ENCODE measurements around the gene IFT88. TPM values are rescaled to one million over a fixed set of nuclear protein-coding genes. Genes with fewer than 3 reads are reported as not detected.

IFT88 gene
- polyA plus RNA-seq, 1 experiment: 3.8 TPM

- CTCF ChIA-PET: interaction anchor here (0.7 kb wide), 1 partner anchor 51 kb away, joined by 3 read pairs; the partner anchor contains the start of gene IL17D
- POLR2A ChIA-PET: no interaction called here
- Histone ChIP-seq H3K36me3 (ENCODE audit: control insufficient read depth, insufficient read depth, low read length) (no peaks in the 10 kb centered on the region), H3K27me3 (ENCODE audit: control insufficient read depth, insufficient read depth, low read length) (no peaks in the 10 kb centered on the region), H3K4me3 (ENCODE audit: low read depth, low read length) (no peak overlapping the region)
- DNase-seq (ENCODE audit: low read depth): no peak
- TF ChIP-seq, protein P1, sequence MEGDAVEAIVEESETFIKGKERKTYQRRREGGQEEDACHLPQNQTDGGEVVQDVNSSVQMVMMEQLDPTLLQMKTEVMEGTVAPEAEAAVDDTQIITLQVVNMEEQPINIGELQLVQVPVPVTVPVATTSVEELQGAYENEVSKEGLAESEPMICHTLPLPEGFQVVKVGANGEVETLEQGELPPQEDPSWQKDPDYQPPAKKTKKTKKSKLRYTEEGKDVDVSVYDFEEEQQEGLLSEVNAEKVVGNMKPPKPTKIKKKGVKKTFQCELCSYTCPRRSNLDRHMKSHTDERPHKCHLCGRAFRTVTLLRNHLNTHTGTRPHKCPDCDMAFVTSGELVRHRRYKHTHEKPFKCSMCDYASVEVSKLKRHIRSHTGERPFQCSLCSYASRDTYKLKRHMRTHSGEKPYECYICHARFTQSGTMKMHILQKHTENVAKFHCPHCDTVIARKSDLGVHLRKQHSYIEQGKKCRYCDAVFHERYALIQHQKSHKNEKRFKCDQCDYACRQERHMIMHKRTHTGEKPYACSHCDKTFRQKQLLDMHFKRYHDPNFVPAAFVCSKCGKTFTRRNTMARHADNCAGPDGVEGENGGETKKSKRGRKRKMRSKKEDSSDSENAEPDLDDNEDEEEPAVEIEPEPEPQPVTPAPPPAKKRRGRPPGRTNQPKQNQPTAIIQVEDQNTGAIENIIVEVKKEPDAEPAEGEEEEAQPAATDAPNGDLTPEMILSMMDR (IDR thresholded peaks at IDR 0.05; ENCODE audit: insufficient read depth, low read depth, low read length): no peak
Measured at GRCh38 chr13:20652946-20653345, 86.0 kb downstream of the IFT88 start.

GRCh38 chr13:20654156-20654555 is 87.2 kb downstream of the IFT88 start:
- ChIA-PET CTCF (no interaction called here), POLR2A (no interaction called here)
- H3K27me3 ChIP-seq (ENCODE audit: control insufficient read depth, insufficient read depth, low read length): no peaks in the 10 kb centered on the region
- H3K36me3 ChIP-seq (ENCODE audit: control insufficient read depth, insufficient read depth, low read length): no peaks in the 10 kb centered on the region
- DNase-seq (ENCODE audit: low read depth): no peak
- H3K4me3 ChIP-seq (ENCODE audit: low read depth, low read length): no peak overlapping the region
- TF ChIP-seq, protein P1 (IDR thresholded peaks at IDR 0.05; ENCODE audit: insufficient read depth, low read depth, low read length): no peak

GRCh38 chr13:20658451-20659040 is 91.6 kb downstream of the IFT88 start:
- TF ChIP-seq, protein P1 (IDR thresholded peaks at IDR 0.05; ENCODE audit: insufficient read depth, low read depth, low read length): no peak
- DNase-seq (ENCODE audit: low read depth): no peak
- no peak overlapping the region for H3K4me3 ChIP-seq (ENCODE audit: low read depth, low read length)
- H3K27me3 ChIP-seq (ENCODE audit: control insufficient read depth, insufficient read depth, low read length): no peaks in the 10 kb centered on the region
- ChIA-PET CTCF (no interaction called here), POLR2A (no interaction called here)
- H3K36me3 ChIP-seq (ENCODE audit: control insufficient read depth, insufficient read depth, low read length): no peaks in the 10 kb centered on the region

DNA sequence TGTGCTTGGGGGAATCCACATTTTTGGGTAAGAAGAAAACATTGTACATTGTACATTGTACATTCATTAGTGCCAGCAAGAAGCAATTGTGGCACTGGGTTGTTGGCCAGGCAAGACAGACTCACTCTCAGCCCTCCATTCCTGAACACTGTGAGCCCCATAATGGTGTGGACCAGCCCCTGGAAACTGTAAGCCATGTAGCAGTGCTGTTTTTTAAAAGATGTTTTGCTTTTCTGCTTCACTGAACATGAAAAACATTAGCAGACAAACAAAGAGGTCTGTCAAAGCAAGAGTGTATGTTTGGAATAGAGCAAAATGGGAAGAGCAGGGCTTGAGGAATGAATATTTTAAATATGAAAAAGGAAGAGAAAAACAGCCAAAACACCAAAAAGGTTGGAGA is 97.4 kb downstream of the IFT88 start:
- POLR2A ChIA-PET: no interaction called here
- no peak overlapping the region for H3K4me3 ChIP-seq (ENCODE audit: low read depth, low read length)
- H3K36me3 ChIP-seq (ENCODE audit: control insufficient read depth, insufficient read depth, low read length): no peaks in the 10 kb centered on the region
- CTCF ChIA-PET: no interaction called here
- no peak for DNase-seq (ENCODE audit: low read depth)
- H3K27me3 ChIP-seq (ENCODE audit: control insufficient read depth, insufficient read depth, low read length): no peaks in the 10 kb centered on the region
- TF ChIP-seq, protein P1 (IDR thresholded peaks at IDR 0.05; ENCODE audit: insufficient read depth, low read depth, low read length): no peak

GRCh38 chr13:20666948-20667347 is 100.0 kb downstream of the IFT88 start:
- TF ChIP-seq, protein P1 (IDR thresholded peaks at IDR 0.05; ENCODE audit: insufficient read depth, low read depth, low read length): no peak
- DNase-seq (ENCODE audit: low read depth): no peak
- ChIA-PET POLR2A (no interaction called here), CTCF (no interaction called here)
- Histone ChIP-seq H3K4me3 (ENCODE audit: low read depth, low read length) (no peak overlapping the region), H3K27me3 (ENCODE audit: control insufficient read depth, insufficient read depth, low read length) (no peaks in the 10 kb centered on the region), H3K36me3 (ENCODE audit: control insufficient read depth, insufficient read depth, low read length) (no peaks in the 10 kb centered on the region)
